Fibroblast of lung (primary cell): ENCODE data around the gene AOAH.

Experiments
- CTCF ChIP-seq, 2 donors: IDR thresholded peaks in 1 of 2; conservative IDR thresholded peaks in 1 of 2; 1 replicate in 1 of 2; 2 replicates in 1 of 2; pipeline ENCODE4 v1.5.1; 2011 to 2012; ENCODE audit warnings: low read length in 2 of 2, control low read depth in 1 of 2, inconsistent platforms in 1 of 2, low read depth in 1 of 2, mild to moderate bottlenecking in 1 of 2
- EZH2 ChIP-seq: IDR thresholded peaks from 2 replicates; pipeline ENCODE4 v1.5.1; 2012; ENCODE audit warnings: low read length, control low read depth, mild to moderate bottlenecking; ENCODE audit errors: missing control alignments

- TF ChIP-seq EZH2 (no peak), CTCF (conservative IDR thresholded peaks at IDR 0.05 in 1 of 2, IDR thresholded peaks at IDR 0.05 in 1 of 2; ENCODE audit: low read depth in 1 of 2, low read length in 2 of 2) (no peak)
Measured at GRCh38 chr7:36527549-36527913, 196.8 kb downstream of the AOAH start.
